Neuronal stem cell (in vitro differentiated cells): ENCODE data around the gene LPP.

Experiments
- DNase-seq: peaks from one replicate; pipeline ENCODE4 v3.0.0-alpha.2; 2013; ENCODE audit warnings: low spot score
- H2AFZ ChIP-seq: one replicate; pipeline ENCODE4 v1.6.1; 2013; ENCODE audit warnings: mild to moderate bottlenecking, low read length, inconsistent platforms
- H2AK5ac ChIP-seq: 2 replicates; pipeline ENCODE4 v1.6.1; 2013; ENCODE audit warnings: low read depth, mild to moderate bottlenecking, inconsistent platforms, low read length, moderate library complexity, mixed read lengths
- H2BK120ac ChIP-seq: 2 replicates; pipeline ENCODE4 v1.6.1; 2013; ENCODE audit warnings: low read depth, mild to moderate bottlenecking, inconsistent platforms, low read length, moderate library complexity, mixed read lengths
- H2BK12ac ChIP-seq: one replicate; pipeline ENCODE4 v1.6.1; 2013; ENCODE audit warnings: low read length, inconsistent platforms
- H2BK15ac ChIP-seq: 2 replicates; pipeline ENCODE4 v1.6.1; 2013; ENCODE audit warnings: mild to moderate bottlenecking, low read length, inconsistent platforms, mixed read lengths
- H2BK5ac ChIP-seq: one replicate; pipeline ENCODE4 v1.6.1; 2013; ENCODE audit warnings: inconsistent platforms, mild to moderate bottlenecking, low read length, moderate library complexity
- H3K14ac ChIP-seq: one replicate; pipeline ENCODE4 v1.6.1; 2013; ENCODE audit warnings: low read length, inconsistent platforms
- H3K18ac ChIP-seq: 2 replicates; pipeline ENCODE4 v1.6.1; 2013; ENCODE audit warnings: low read length, inconsistent platforms
- H3K23ac ChIP-seq: 2 replicates; pipeline ENCODE4 v1.6.1; 2013; ENCODE audit warnings: low read depth, mild to moderate bottlenecking, mixed read lengths, low read length, inconsistent platforms; ENCODE audit not compliant: poor library complexity
- H3K27ac ChIP-seq: replicated peaks from 3 replicates; pipeline ENCODE4 v1.5.1; 2013; ENCODE audit warnings: low read length, inconsistent platforms
- H3K27me3 ChIP-seq, 3 experiments: 2 replicates each; pipeline ENCODE4 v1.6.1; 2013; ENCODE audit warnings: low read length in 3 of 3, mild to moderate bottlenecking in 2 of 3, inconsistent platforms in 1 of 3, low read depth in 1 of 3, mixed read lengths in 1 of 3, moderate library complexity in 1 of 3; ENCODE audit not compliant: control insufficient read depth in 3 of 3, insufficient read depth in 3 of 3
- H3K36me3 ChIP-seq, 2 donors: replicated peaks in 1 of 2; 2 replicates each; pipeline ENCODE4 v1.6.1; 2013; ENCODE audit warnings: low read length in 2 of 2; ENCODE audit not compliant: control insufficient read depth in 2 of 2, insufficient read depth in 2 of 2
- H3K4ac ChIP-seq: 2 replicates; pipeline ENCODE4 v1.6.1; 2013; ENCODE audit warnings: inconsistent platforms, mild to moderate bottlenecking, low read length, moderate library complexity
- H3K4me1 ChIP-seq, 2 donors: 1 replicate in 1 of 2; 2 replicates in 1 of 2; pipeline ENCODE4 v1.6.1; 2013; ENCODE audit warnings: low read length in 2 of 2, low read depth in 1 of 2; ENCODE audit not compliant: control insufficient read depth in 2 of 2, insufficient read depth in 1 of 2
- H3K4me2 ChIP-seq: one replicate; pipeline ENCODE4 v1.6.1; 2013; ENCODE audit warnings: mild to moderate bottlenecking, low read length, inconsistent platforms; ENCODE audit not compliant: insufficient read depth, poor library complexity, severe bottlenecking
- H3K4me3 ChIP-seq, 2 donors: 2 replicates each; pipeline ENCODE4 v1.5.1; 2013; ENCODE audit warnings: low read length in 2 of 2, mild to moderate bottlenecking in 2 of 2, inconsistent platforms in 1 of 2, moderate library complexity in 1 of 2
- H3K79me1 ChIP-seq: one replicate; pipeline ENCODE4 v1.6.1; 2013; ENCODE audit warnings: low read depth, mild to moderate bottlenecking, inconsistent platforms, low read length, moderate library complexity
- H3K9ac ChIP-seq: one replicate; pipeline ENCODE4 v1.6.1; 2013; ENCODE audit warnings: mild to moderate bottlenecking, low read depth, low read length, inconsistent platforms; ENCODE audit not compliant: poor library complexity
- H3K9me3 ChIP-seq, 2 donors: replicated peaks in 1 of 2; 2 replicates each; pipeline versions ENCODE3 to v1.6.1; 2013; ENCODE audit warnings: low read length in 2 of 2, mild to moderate bottlenecking in 2 of 2, inconsistent platforms in 1 of 2, low read depth in 1 of 2, mixed read lengths in 1 of 2, moderate library complexity in 1 of 2; ENCODE audit not compliant: control insufficient read depth in 2 of 2, insufficient read depth in 1 of 2
- H4K8ac ChIP-seq: one replicate; pipeline ENCODE4 v1.6.1; 2013; ENCODE audit warnings: low read depth, mild to moderate bottlenecking, inconsistent platforms, low read length, moderate library complexity
- H4K91ac ChIP-seq: one replicate; pipeline ENCODE4 v1.6.1; 2013; ENCODE audit warnings: low read length, low read depth, mild to moderate bottlenecking, inconsistent platforms; ENCODE audit not compliant: poor library complexity
- WGBS, 2 donors: extraction: QIAGEN DNeasy Blood & Tissue Kit; methylation state at CpG; one replicate each; pipeline ENCODE4 v1.1.7; 2013; ENCODE audit warnings: missing lambda C conversion rate in 2 of 2, mixed read lengths in 1 of 2; ENCODE audit not compliant: insufficient read length in 2 of 2, insufficient replicate concordance in 1 of 2; ENCODE audit errors: extremely low coverage in 2 of 2; 5-methylcytosine and 5-hydroxymethylcytosine counted together

Gene LPP

DNA sequence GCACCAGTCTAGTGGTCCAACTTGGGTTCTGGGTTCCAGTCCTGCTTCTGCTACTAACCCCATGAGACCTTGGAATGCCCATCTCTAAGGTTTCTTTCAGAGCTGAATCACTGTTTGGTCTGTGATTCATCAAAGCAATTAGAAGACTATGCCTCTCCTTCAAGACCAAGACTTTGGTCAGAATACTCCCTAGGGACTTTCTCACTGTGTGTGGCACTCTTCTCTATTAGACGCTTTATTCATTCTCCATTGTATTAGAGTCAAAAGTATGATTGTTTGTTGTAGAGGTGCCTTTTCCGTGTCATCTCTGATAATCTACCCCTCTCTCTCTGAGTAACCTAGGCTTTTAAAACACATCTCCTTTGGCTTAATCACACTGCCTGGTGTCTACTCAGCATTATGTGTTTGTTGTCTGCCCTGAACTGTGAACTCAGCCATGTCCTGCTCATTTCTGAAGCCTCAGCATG lies 90.5 kb downstream of the LPP start:
- H2BK15ac ChIP-seq, result no peak overlapping the region
- H3K9ac ChIP-seq, result no peak overlapping the region
- H3K36me3 ChIP-seq, result peaks cover 0 to 15% of the 10 kb centered on the region in 2 donors
- no peak overlapping the region for H2AFZ ChIP-seq
- no peaks in the 10 kb centered on the region for H3K79me1 ChIP-seq
- no peak overlapping the region for H3K18ac ChIP-seq
- H3K23ac ChIP-seq, result no peak overlapping the region
- no peak for DNase-seq
- H3K4me1 ChIP-seq, result peaks cover 0 to 5% of the 10 kb centered on the region in 2 donors
- H3K4me3 ChIP-seq, result no peak overlapping the region
- no CpG with 5 or more reads among the region's 2 CpGs for WGBS, 2 donors
- no peak overlapping the region for H3K14ac ChIP-seq
- no peak overlapping the region for H2BK5ac ChIP-seq
- no peaks in the 10 kb centered on the region for H3K27me3 ChIP-seq
- no peak overlapping the region for H3K27ac ChIP-seq
- no peak overlapping the region for H2AK5ac ChIP-seq
- H3K4me2 ChIP-seq, result no peak overlapping the region
- no peak overlapping the region for H4K91ac ChIP-seq
- no peak overlapping the region for H2BK120ac ChIP-seq
- H2BK12ac ChIP-seq, result no peak overlapping the region
- H4K8ac ChIP-seq, result no peak overlapping the region
- no peaks in the 10 kb centered on the region for H3K9me3 ChIP-seq
- H3K4ac ChIP-seq, result no peak overlapping the region

DNA sequence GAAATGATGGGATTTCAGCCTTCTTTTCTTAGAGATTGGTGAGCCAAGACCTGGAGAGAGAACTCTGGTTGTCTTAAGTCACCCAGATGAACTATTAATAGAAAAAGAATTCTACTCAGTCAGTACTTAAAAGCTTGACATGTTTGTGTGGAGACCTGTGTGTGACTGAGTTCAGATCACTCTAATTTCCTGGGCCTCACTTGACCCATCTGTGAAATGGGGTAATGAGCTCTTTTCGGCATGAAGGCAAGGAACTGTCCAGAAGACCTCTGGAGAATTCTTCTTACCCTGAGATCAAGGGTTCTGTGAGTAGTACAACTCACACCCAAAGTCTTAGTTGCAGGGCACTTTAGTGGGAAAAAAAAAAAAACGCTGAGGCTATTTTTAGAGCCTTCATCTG lies 92.9 kb downstream of the LPP start:
- H3K23ac ChIP-seq, result no peak overlapping the region
- no peak overlapping the region for H3K4ac ChIP-seq
- H3K36me3 ChIP-seq, result peaks cover 0 to 7% of the 10 kb centered on the region in 2 donors
- peaks cover 0 to 6% of the 10 kb centered on the region in 2 donors for H3K9me3 ChIP-seq
- no peak overlapping the region for H2BK12ac ChIP-seq
- H4K8ac ChIP-seq, result no peak overlapping the region
- H2AK5ac ChIP-seq, result no peak overlapping the region
- no peak for DNase-seq
- H3K27ac ChIP-seq, result no peak overlapping the region
- H3K27me3 ChIP-seq, result no peaks in the 10 kb centered on the region
- no peak overlapping the region for H3K18ac ChIP-seq
- H3K14ac ChIP-seq, result no peak overlapping the region
- H2AFZ ChIP-seq, result no peak overlapping the region
- H2BK120ac ChIP-seq, result no peak overlapping the region
- H3K79me1 ChIP-seq, result no peaks in the 10 kb centered on the region
- no peak overlapping the region for H2BK5ac ChIP-seq
- WGBS, 2 donors, result no CpG with 5 or more reads among the region's 2 CpGs
- H2BK15ac ChIP-seq, result no peak overlapping the region
- no peak overlapping the region for H3K9ac ChIP-seq
- no peak overlapping the region for H3K4me3 ChIP-seq
- no peak overlapping the region for H4K91ac ChIP-seq
- no peaks in the 10 kb centered on the region for H3K4me1 ChIP-seq
- no peak overlapping the region for H3K4me2 ChIP-seq

DNA sequence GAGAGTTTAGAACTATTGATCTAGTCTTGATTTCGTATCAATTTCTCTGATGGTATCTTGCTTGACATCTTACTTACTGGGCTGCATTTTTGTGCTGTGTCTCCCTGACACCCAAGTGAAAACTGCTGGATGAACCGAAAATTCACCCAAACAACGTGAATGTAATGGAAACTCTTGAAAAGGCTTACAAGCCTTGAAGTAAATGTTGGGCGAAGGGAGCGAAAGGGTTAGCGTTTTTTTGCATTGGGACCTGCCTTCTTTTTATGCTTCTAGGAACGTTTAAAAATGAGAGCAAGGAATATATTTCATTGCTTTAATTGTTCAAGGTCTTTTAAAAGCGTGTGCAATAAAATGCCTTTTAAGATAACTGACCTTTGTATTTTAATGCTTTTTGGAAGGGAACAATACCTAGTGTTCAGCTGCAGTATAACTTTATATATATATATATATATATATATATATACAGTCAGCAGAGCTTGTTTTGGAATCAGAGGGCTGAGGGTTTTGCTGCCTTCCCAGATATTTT lies 94.1 kb downstream of the LPP start:
- Histone ChIP-seq H3K18ac (no peak overlapping the region), H3K27ac (no peak overlapping the region), H4K8ac (no peak overlapping the region), H3K9ac (no peak overlapping the region), H2BK120ac (no peak overlapping the region), H3K23ac (no peak overlapping the region), H3K79me1 (no peaks in the 10 kb centered on the region), H2BK15ac (no peak overlapping the region), H2BK5ac (no peak overlapping the region), H3K14ac (no peak overlapping the region), H3K27me3 (no peaks in the 10 kb centered on the region), H4K91ac (no peak overlapping the region), H3K36me3 (peaks cover 0 to 7% of the 10 kb centered on the region in 2 donors), H3K4me1 (no peaks in the 10 kb centered on the region), H3K4ac (no peak overlapping the region), H2AK5ac (no peak overlapping the region), H3K9me3 (peaks cover 0 to 14% of the 10 kb centered on the region in 2 donors), H3K4me2 (no peak overlapping the region), H2AFZ (no peak overlapping the region), H2BK12ac (no peak overlapping the region), H3K4me3 (no peak overlapping the region)
- no CpG with 5 or more reads among the region's 8 CpGs for WGBS, 2 donors
- DNase-seq, result no peak

DNA sequence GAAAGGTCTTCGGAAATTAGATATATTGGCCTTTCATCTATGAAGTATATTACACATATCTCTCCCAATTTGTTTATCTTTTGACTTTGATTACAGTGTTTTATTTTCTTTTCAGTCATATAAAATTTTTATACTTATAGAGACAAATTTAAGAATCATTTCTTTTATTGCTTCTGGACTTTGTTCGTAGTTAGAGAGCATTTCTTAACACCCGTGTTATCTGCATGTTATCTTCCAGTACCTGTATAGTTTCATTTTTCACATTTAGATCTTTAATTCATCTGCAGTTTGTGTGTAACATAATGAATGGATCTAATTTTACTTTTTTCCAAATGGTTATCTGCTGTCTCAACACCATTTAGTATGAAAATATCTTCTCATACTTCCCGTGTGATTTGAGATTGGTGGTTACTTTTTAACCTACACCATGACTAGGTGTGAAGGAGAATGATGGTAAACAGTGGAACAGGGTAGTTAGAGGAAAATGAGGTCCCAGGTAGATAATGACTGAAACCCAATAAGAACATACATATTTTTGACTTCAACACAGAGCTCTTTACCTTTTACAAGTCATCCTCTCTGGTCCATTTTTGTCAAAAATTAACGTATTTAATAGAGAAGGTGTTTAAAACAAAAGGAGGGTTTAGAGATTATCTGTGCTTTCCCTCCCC lies 99.3 kb downstream of the LPP start:
- no peak overlapping the region for H3K9ac ChIP-seq
- H2AFZ ChIP-seq, result no peak overlapping the region
- peaks cover 0 to 18% of the 10 kb centered on the region in 2 donors for H3K9me3 ChIP-seq
- no peak overlapping the region for H3K23ac ChIP-seq
- DNase-seq, result no peak
- H3K4me3 ChIP-seq, result no peak overlapping the region
- H3K4me2 ChIP-seq, result no peak overlapping the region
- H3K79me1 ChIP-seq, result no peaks in the 10 kb centered on the region
- H3K36me3 ChIP-seq, result peaks cover 0 to 12% of the 10 kb centered on the region in 2 donors
- H3K14ac ChIP-seq, result no peak overlapping the region
- WGBS, 2 donors, result no CpG with 5 or more reads among the region's 5 CpGs
- no peak overlapping the region for H2BK12ac ChIP-seq
- no peak overlapping the region for H2BK5ac ChIP-seq
- no peak overlapping the region for H3K18ac ChIP-seq
- H2BK15ac ChIP-seq, result no peak overlapping the region
- no peak overlapping the region for H4K91ac ChIP-seq
- H3K4me1 ChIP-seq, result peaks cover 2 to 9% of the 10 kb centered on the region in 2 donors
- no peaks in the 10 kb centered on the region for H3K27me3 ChIP-seq
- H2BK120ac ChIP-seq, result no peak overlapping the region
- H3K4ac ChIP-seq, result no peak overlapping the region
- no peak overlapping the region for H4K8ac ChIP-seq
- H2AK5ac ChIP-seq, result no peak overlapping the region
- no peak overlapping the region for H3K27ac ChIP-seq
